ENCODE measurements around the gene TLL1. TPM values are rescaled to one million over a fixed set of nuclear protein-coding genes. Genes with fewer than 3 reads are reported as not detected.

TLL1 gene
- total RNA-seq, 1 experiment from 2014 or later = 1.4 TPM

GRCh38 chr4:166077782-166078181 lies 204.7 kb downstream of the TLL1 start:
- CTCF ChIA-PET = interaction anchor here (1.0 to 1.2 kb wide), 2 partner anchors 10 to 584 kb away, joined by 3 to 4 read pairs; no protein-coding TSS in a partner anchor
- no peaks in the 10 kb centered on the region for H3K4me1 Mint-ChIP-seq (ENCODE audit: insufficient read depth, unreplicated experiment)
- no peak for TF ChIP-seq CTCF (IDR thresholded peaks at IDR 0.05; ENCODE audit: unreplicated experiment)
- POLR2A ChIA-PET = interaction anchor here (0.7 to 1.1 kb wide), 3 partner anchors 11 to 731 kb away, joined by 3 to 4 read pairs (median 3); no protein-coding TSS in a partner anchor
- H3K4me3 Mint-ChIP-seq (ENCODE audit: unreplicated experiment) = no peak overlapping the region
- intact Hi-C loops (cut with micrococcal nuclease) = no loop called here
- H3K36me3 Mint-ChIP-seq (ENCODE audit: insufficient read depth, unreplicated experiment) = no peaks in the 10 kb centered on the region
- BruUV-seq (replicated peaks) = no TSS peak
- H3K27me3 Mint-ChIP-seq (ENCODE audit: insufficient read depth, unreplicated experiment) = no peaks in the 10 kb centered on the region
- H3K27ac Mint-ChIP-seq (ENCODE audit: low read depth, unreplicated experiment) = no peak overlapping the region
- DNase-seq (ENCODE audit: unreplicated experiment) = no peak
- H3K9me3 Mint-ChIP-seq (ENCODE audit: unreplicated experiment) = no peaks in the 10 kb centered on the region

GRCh38 chr4:166078383-166078782 lies 205.3 kb downstream of the TLL1 start:
- TF ChIP-seq CTCF (IDR thresholded peaks at IDR 0.05; ENCODE audit: unreplicated experiment) = no peak
- no peak for DNase-seq (ENCODE audit: unreplicated experiment)
- intact Hi-C loops (cut with micrococcal nuclease) = no loop called here
- H3K4me3 Mint-ChIP-seq (ENCODE audit: unreplicated experiment) = no peak overlapping the region
- no peaks in the 10 kb centered on the region for H3K36me3 Mint-ChIP-seq (ENCODE audit: insufficient read depth, unreplicated experiment)
- H3K9me3 Mint-ChIP-seq (ENCODE audit: unreplicated experiment) = no peaks in the 10 kb centered on the region
- no peaks in the 10 kb centered on the region for H3K4me1 Mint-ChIP-seq (ENCODE audit: insufficient read depth, unreplicated experiment)
- H3K27me3 Mint-ChIP-seq (ENCODE audit: insufficient read depth, unreplicated experiment) = no peaks in the 10 kb centered on the region
- POLR2A ChIA-PET = interaction anchor here (0.7 kb wide), 1 partner anchor 321 kb away, joined by 3 read pairs; no protein-coding TSS in a partner anchor
- no peak overlapping the region for H3K27ac Mint-ChIP-seq (ENCODE audit: low read depth, unreplicated experiment)
- BruUV-seq (replicated peaks) = no TSS peak
- CTCF ChIA-PET = interaction anchor here (1.0 kb wide), 1 partner anchor 585 kb away, joined by 3 read pairs; no protein-coding TSS in a partner anchor

- H3K27ac Mint-ChIP-seq (ENCODE audit: low read depth, unreplicated experiment) = no peak overlapping the region
- no peaks in the 10 kb centered on the region for H3K36me3 Mint-ChIP-seq (ENCODE audit: insufficient read depth, unreplicated experiment)
- POLR2A ChIA-PET = interaction anchor here (0.7 kb wide), 1 partner anchor 322 kb away, joined by 3 read pairs; no protein-coding TSS in a partner anchor
- no peaks in the 10 kb centered on the region for H3K4me1 Mint-ChIP-seq (ENCODE audit: insufficient read depth, unreplicated experiment)
- no TSS peak for BruUV-seq (replicated peaks)
- no peaks in the 10 kb centered on the region for H3K27me3 Mint-ChIP-seq (ENCODE audit: insufficient read depth, unreplicated experiment)
- intact Hi-C loops (cut with micrococcal nuclease) = no loop called here
- CTCF ChIA-PET = no interaction called here
- no peak overlapping the region for H3K4me3 Mint-ChIP-seq (ENCODE audit: unreplicated experiment)
- H3K9me3 Mint-ChIP-seq (ENCODE audit: unreplicated experiment) = no peaks in the 10 kb centered on the region
- TF ChIP-seq CTCF (IDR thresholded peaks at IDR 0.05; ENCODE audit: unreplicated experiment) = no peak
- DNase-seq (ENCODE audit: unreplicated experiment) = peak; percentile 30
Measured at GRCh38 chr4:166078955-166079354, 205.9 kb downstream of the TLL1 start.

GRCh38 chr4:166087569-166087968 lies 214.5 kb downstream of the TLL1 start:
- TF ChIP-seq CTCF (IDR thresholded peaks at IDR 0.05; ENCODE audit: unreplicated experiment) = no peak
- Mint-ChIP-seq H3K36me3 (ENCODE audit: insufficient read depth, unreplicated experiment) (no peaks in the 10 kb centered on the region), H3K4me3 (ENCODE audit: unreplicated experiment) (no peak overlapping the region), H3K4me1 (ENCODE audit: insufficient read depth, unreplicated experiment) (no peaks in the 10 kb centered on the region), H3K9me3 (ENCODE audit: unreplicated experiment) (no peaks in the 10 kb centered on the region), H3K27me3 (ENCODE audit: insufficient read depth, unreplicated experiment) (no peaks in the 10 kb centered on the region), H3K27ac (ENCODE audit: low read depth, unreplicated experiment) (no peak overlapping the region)
- BruUV-seq (replicated peaks) = no TSS peak
- intact Hi-C loops (cut with micrococcal nuclease) = no loop called here
- ChIA-PET CTCF (interaction anchor here (0.6 to 2.9 kb wide), 13 partner anchors 10 to 728 kb away, joined by 3 to 24 read pairs (median 4); no protein-coding TSS in a partner anchor), POLR2A (interaction anchor here (0.8 kb wide), 2 partner anchors 210 to 219 kb away, joined by 3 to 5 read pairs; no protein-coding TSS in a partner anchor)
- DNase-seq (ENCODE audit: unreplicated experiment) = no peak
